IMR-90 (cell line): ENCODE measurements around the gene KCNJ13. TPM values are rescaled to one million over a fixed set of nuclear protein-coding genes. Genes with fewer than 3 reads are reported as not detected.

ENCODE experiments used
- ATAC-seq: fragments of 200-7000 bp; cut with Tn5 transposase; 2 replicates; pipeline ENCODE4 v1.9.1; 2020; ENCODE audit warnings: low read depth, mild to moderate bottlenecking, moderate library complexity
- BruUV-seq: library from RNA; stranded (reverse); fragments of 400-500 nt; replicated peaks from 2 replicates; lab custom pipeline; 2021; lab: Mats Ljungman, UMichigan
- CTCF ChIA-PET: fragments of 300-600 bp; formaldehyde crosslinking; extraction: SDS; loops from one replicate; lab custom pipeline; 2021; ENCODE audit warnings: antibody characterized with exemption; lab: Yijun Ruan, JAX
- POLR2A ChIA-PET: fragments of 300-600 bp; sonication (Branson Sonifier 250); formaldehyde crosslinking; loops from one replicate; lab custom pipeline; 2022; ENCODE audit warnings: antibody characterized with exemption; ENCODE audit not compliant: unreplicated experiment; lab: Charles Lee
- DNase-seq: peaks from one replicate; pipeline ENCODE4 v3.0.0; 2013
- H2AFZ ChIP-seq: replicated peaks from 2 replicates; pipeline ENCODE3; 2013; ENCODE audit warnings: low read length, mild to moderate bottlenecking; ENCODE audit not compliant: poor library complexity
- H2AK5ac ChIP-seq: 2 replicates; pipeline ENCODE4 v1.6.1; 2013; ENCODE audit warnings: low read depth, low read length, inconsistent platforms
- H2AK9ac ChIP-seq: replicated peaks from 2 replicates; pipeline ENCODE3; 2013; ENCODE audit warnings: mild to moderate bottlenecking, low read depth, low read length, moderate library complexity; ENCODE audit not compliant: poor library complexity
- H2BK120ac ChIP-seq: 2 replicates; pipeline ENCODE4 v1.6.1; 2013; ENCODE audit warnings: low read depth, low read length, inconsistent platforms
- H2BK15ac ChIP-seq: 3 replicates; pipeline ENCODE4 v1.6.1; 2013; ENCODE audit warnings: low read depth, low read length, inconsistent platforms
- H2BK20ac ChIP-seq: 2 replicates; pipeline ENCODE4 v1.6.1; 2013; ENCODE audit warnings: low read depth, mild to moderate bottlenecking, inconsistent platforms, low read length, moderate library complexity
- H2BK5ac ChIP-seq: 2 replicates; pipeline ENCODE4 v1.6.1; 2013; ENCODE audit warnings: mild to moderate bottlenecking, low read depth, low read length, inconsistent platforms; ENCODE audit not compliant: poor library complexity, severe bottlenecking
- H3K14ac ChIP-seq: replicated peaks from 2 replicates; pipeline ENCODE4 v1.6.1; 2013; ENCODE audit warnings: low read depth, low read length, inconsistent platforms
- H3K18ac ChIP-seq: 2 replicates; pipeline ENCODE4 v1.6.1; 2013; ENCODE audit warnings: low read depth, low read length, control low read depth
- H3K23ac ChIP-seq: 2 replicates; pipeline ENCODE4 v1.6.1; 2013; ENCODE audit warnings: low read depth, low read length, inconsistent platforms
- H3K27ac ChIP-seq: 2 replicates; pipeline ENCODE4 v1.5.1; 2013; ENCODE audit warnings: mild to moderate bottlenecking, control low read depth, low read length; ENCODE audit not compliant: insufficient read depth
- H3K27me3 ChIP-seq: 2 replicates; pipeline ENCODE4 v1.6.1; 2013; ENCODE audit warnings: low read length; ENCODE audit not compliant: control insufficient read depth, insufficient read depth
- H3K36me3 ChIP-seq: 2 replicates; pipeline ENCODE4 v1.6.1; 2013; ENCODE audit warnings: low read length, mixed read lengths; ENCODE audit not compliant: control insufficient read depth, insufficient read depth
- H3K4ac ChIP-seq: 2 replicates; pipeline ENCODE4 v1.6.1; 2013; ENCODE audit warnings: low read depth, low read length, inconsistent platforms
- H3K4me1 ChIP-seq: 2 replicates; pipeline ENCODE4 v1.6.1; 2013; ENCODE audit warnings: low read length, mixed read lengths; ENCODE audit not compliant: control insufficient read depth, insufficient read depth
- H3K4me2 ChIP-seq: 2 replicates; pipeline ENCODE4 v1.6.1; 2013; ENCODE audit warnings: low read depth, mild to moderate bottlenecking, control low read depth, low read length, moderate library complexity
- H3K4me3 ChIP-seq: 2 replicates; pipeline ENCODE4 v1.5.1; 2013; ENCODE audit warnings: low read depth, mild to moderate bottlenecking, control low read depth, low read length, moderate library complexity; ENCODE audit not compliant: insufficient read depth
- H3K56ac ChIP-seq: 2 replicates; pipeline ENCODE4 v1.6.1; 2013; ENCODE audit warnings: low read length, inconsistent platforms; ENCODE audit not compliant: insufficient read depth; ENCODE audit errors: extremely low read depth
- H3K79me1 ChIP-seq, 2 experiments: 2 replicates each; pipeline ENCODE4 v1.6.1; 2013; ENCODE audit warnings: low read length in 2 of 2, inconsistent platforms in 1 of 2, low read depth in 1 of 2
- H3K9ac ChIP-seq: 2 replicates; pipeline ENCODE4 v1.6.1; 2013; ENCODE audit warnings: low read depth, low read length, control low read depth
- H3K9me1 ChIP-seq: 2 replicates; pipeline ENCODE4 v1.6.1; 2013; ENCODE audit warnings: low read length, inconsistent platforms; ENCODE audit not compliant: insufficient read depth
- H3K9me3 ChIP-seq: 2 replicates; pipeline ENCODE4 v1.6.1; 2013; ENCODE audit warnings: low read length; ENCODE audit not compliant: control insufficient read depth, insufficient read depth
- H4K20me1 ChIP-seq: 2 replicates; pipeline ENCODE4 v1.6.1; 2013; ENCODE audit warnings: low read length, inconsistent platforms; ENCODE audit not compliant: insufficient read depth
- H4K5ac ChIP-seq: 2 replicates; pipeline ENCODE4 v1.6.1; 2013; ENCODE audit warnings: mild to moderate bottlenecking, low read depth, low read length, control low read depth
- H4K8ac ChIP-seq, 2 experiments: 2 replicates each; pipeline ENCODE4 v1.6.1; 2013; ENCODE audit warnings: low read depth in 2 of 2, low read length in 2 of 2, control low read depth in 1 of 2, inconsistent platforms in 1 of 2
- H4K91ac ChIP-seq: 2 replicates; pipeline ENCODE4 v1.6.1; 2013; ENCODE audit warnings: low read depth, low read length, inconsistent platforms; ENCODE audit not compliant: insufficient read depth
- BHLHE40 ChIP-seq: fragments of 150-350 bp; IDR thresholded peaks from 2 replicates; pipeline ENCODE4 v1.6.1; 2016; ENCODE audit warnings: mild to moderate bottlenecking, low read depth, low read length
- CEBPB ChIP-seq: IDR thresholded peaks from 2 replicates; pipeline ENCODE4 v1.6.1; 2012; ENCODE audit warnings: low read depth, low read length, improper control_type of control experiment
- CHD1 ChIP-seq: IDR thresholded peaks from 2 replicates; pipeline ENCODE4 v1.6.1; 2012; ENCODE audit warnings: low read depth, low read length, improper control_type of control experiment
- MAFK ChIP-seq: IDR thresholded peaks from 2 replicates; pipeline ENCODE4 v1.6.1; 2012; ENCODE audit warnings: low read depth, low read length, improper control_type of control experiment
- MAZ ChIP-seq: IDR thresholded peaks from 2 replicates; pipeline ENCODE4 v1.6.1; 2012; ENCODE audit warnings: low read depth, mild to moderate bottlenecking, low read length, improper control_type of control experiment, moderate library complexity, borderline replicate concordance
- MXI1 ChIP-seq: IDR thresholded peaks from 2 replicates; pipeline ENCODE4 v1.6.1; 2012; ENCODE audit warnings: low read depth, mild to moderate bottlenecking, low read length, moderate library complexity, borderline replicate concordance
- NFE2L2 ChIP-seq: fragments of 150-350 bp; IDR thresholded peaks from 2 replicates; pipeline ENCODE4 v1.6.1; 2016; ENCODE audit warnings: low read depth, mild to moderate bottlenecking, low read length
- POLR2A ChIP-seq: IDR thresholded peaks from 2 replicates; pipeline ENCODE4 v1.6.1; 2012; ENCODE audit warnings: mild to moderate bottlenecking, low read depth, low read length
- RAD21 ChIP-seq: IDR thresholded peaks from 2 replicates; pipeline ENCODE4 v1.6.1; 2012; ENCODE audit warnings: low read length, improper control_type of control experiment
- RCOR1 ChIP-seq: IDR thresholded peaks from 2 replicates; pipeline ENCODE4 v1.6.1; 2012; ENCODE audit warnings: mild to moderate bottlenecking, low read length, improper control_type of control experiment; ENCODE audit not compliant: insufficient replicate concordance
- SMC3 ChIP-seq: fragments of 150-350 bp; IDR thresholded peaks from 2 replicates; pipeline ENCODE4 v1.6.1; 2016; ENCODE audit warnings: low read depth, mild to moderate bottlenecking, antibody characterized with exemption, low read length, moderate library complexity
- WGBS, 2 experiments: methylation state at CpG; one replicate each; pipeline versions ENCODE4 v1.1.5 to v1.1.7; 2013; ENCODE audit warnings: missing lambda C conversion rate in 2 of 2; ENCODE audit not compliant: insufficient read length in 1 of 2; ENCODE audit errors: extremely low coverage in 2 of 2; 5-methylcytosine and 5-hydroxymethylcytosine counted together
- dilution Hi-C: fragments of 300-500 bp; cut with HindIII; formaldehyde crosslinking; loops from one replicate; pipeline ENCODE4 v1.14.3; 2018; ENCODE audit warnings: low sequenced_read_pairs; ENCODE audit not compliant: unreplicated experiment
- in situ Hi-C: fragments of 300-500 bp; cut with MboI; formaldehyde crosslinking; loops from 3 replicates; pipeline ENCODE4 v1.14.3; 2019; ENCODE audit warnings: low sequenced_read_pairs, inconsistent platforms, mixed read lengths
- intact Hi-C: fragments of 100-400 bp; cut with micrococcal nuclease; formaldehyde crosslinking; loops from 2 replicates; pipeline ENCODE4 v1.10.0; 2022
- polyA plus RNA-seq, 3 experiments: library from polyadenylated mRNA; depleted of rRNA; stranded (reverse); fragments of >200 nt; gene quantifications; 2 replicates each; pipeline ENCODE4 v1.2.3, GENCODE V29; 2012; ENCODE audit warnings: low replicate concordance in 1 of 3
- total RNA-seq: library from RNA; depleted of rRNA; stranded (reverse); fragments of >200 nt; gene quantifications from 2 replicates; pipeline ENCODE4 v1.2.3, GENCODE V29; 2012
- TF ChIP-seq, protein P1 (sequence below): conservative IDR thresholded peaks from 2 replicates; pipeline ENCODE4 v1.5.1; 2012; ENCODE audit warnings: mild to moderate bottlenecking, low read depth, low read length, improper control_type of control experiment
- TF ChIP-seq, protein P2 (sequence below): fragments of 150-350 bp; IDR thresholded peaks from 2 replicates; pipeline ENCODE4 v1.6.1; 2016; ENCODE audit warnings: low read depth, mild to moderate bottlenecking, low read length, moderate library complexity, borderline replicate concordance

The KCNJ13 gene
- total and polyA plus RNA-seq, 2 of the 4 experiments (the other 2 are of a cell fraction): not detected

DNA sequence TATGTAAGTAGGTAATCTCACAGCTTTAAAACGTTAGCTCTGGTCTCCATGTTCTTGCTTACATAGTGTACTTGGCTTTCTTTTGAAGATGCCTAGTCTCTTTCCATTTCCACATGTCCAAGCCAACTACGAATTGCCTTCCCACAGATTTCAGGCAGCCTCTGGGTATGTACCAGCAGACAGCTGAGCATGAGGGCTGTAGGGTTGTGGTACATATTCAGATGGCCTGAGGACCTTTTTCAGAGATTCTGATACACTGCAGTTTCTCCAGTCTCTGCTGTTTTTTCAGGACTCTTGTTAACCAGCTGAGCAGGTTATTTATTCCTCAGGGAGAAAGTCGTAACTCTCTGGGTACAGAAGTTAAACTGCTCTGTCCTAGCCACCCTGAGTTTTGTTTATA lies 3.1 kb upstream of the KCNJ13 start:
- WGBS, 2 experiments: no CpG with 5 or more reads among the region's 3 CpGs
- H3K4me3 ChIP-seq: no peak overlapping the region
- CTCF ChIA-PET: no interaction called here

More for the DNA sequence above, 3.1 kb upstream of the KCNJ13 start:
- ATAC-seq (no peak), DNase-seq (no peak)
- no peak overlapping the region for H3K56ac ChIP-seq
- no peak overlapping the region for H4K5ac ChIP-seq
- no peak overlapping the region for H2AK9ac ChIP-seq
- peaks cover 3% of the 10 kb centered on the region; the same call in 1 of the 2 replicates for H3K36me3 ChIP-seq
- no peaks in the 10 kb centered on the region for H3K9me1 ChIP-seq
- H2BK5ac ChIP-seq: no peak overlapping the region
- H2AK5ac ChIP-seq: no peak overlapping the region
- no peak overlapping the region for H2AFZ ChIP-seq
- no peaks in the 10 kb centered on the region for H4K20me1 ChIP-seq
- H4K91ac ChIP-seq: no peak overlapping the region
- dilution Hi-C loops (no loop called here), intact Hi-C loops (loop anchor here (10.0 kb wide), 1 partner anchor 175 kb away; no protein-coding TSS in a partner anchor), in situ Hi-C loops (no loop called here)
- H2BK120ac ChIP-seq: no peak overlapping the region
- no peak overlapping the region for H3K27ac ChIP-seq
- BruUV-seq: no TSS peak
- POLR2A ChIA-PET: no interaction called here
- H4K8ac ChIP-seq: no peak overlapping the region
- H2BK20ac ChIP-seq: no peak overlapping the region
- no peak overlapping the region for H3K9ac ChIP-seq
- H3K4me2 ChIP-seq: no peak overlapping the region
- H3K9me3 ChIP-seq: no peaks in the 10 kb centered on the region
- H3K4me1 ChIP-seq: no peaks in the 10 kb centered on the region; the same call in 1 of the 2 replicates
- TF ChIP-seq RAD21: no peak
- TF ChIP-seq, protein P1, sequence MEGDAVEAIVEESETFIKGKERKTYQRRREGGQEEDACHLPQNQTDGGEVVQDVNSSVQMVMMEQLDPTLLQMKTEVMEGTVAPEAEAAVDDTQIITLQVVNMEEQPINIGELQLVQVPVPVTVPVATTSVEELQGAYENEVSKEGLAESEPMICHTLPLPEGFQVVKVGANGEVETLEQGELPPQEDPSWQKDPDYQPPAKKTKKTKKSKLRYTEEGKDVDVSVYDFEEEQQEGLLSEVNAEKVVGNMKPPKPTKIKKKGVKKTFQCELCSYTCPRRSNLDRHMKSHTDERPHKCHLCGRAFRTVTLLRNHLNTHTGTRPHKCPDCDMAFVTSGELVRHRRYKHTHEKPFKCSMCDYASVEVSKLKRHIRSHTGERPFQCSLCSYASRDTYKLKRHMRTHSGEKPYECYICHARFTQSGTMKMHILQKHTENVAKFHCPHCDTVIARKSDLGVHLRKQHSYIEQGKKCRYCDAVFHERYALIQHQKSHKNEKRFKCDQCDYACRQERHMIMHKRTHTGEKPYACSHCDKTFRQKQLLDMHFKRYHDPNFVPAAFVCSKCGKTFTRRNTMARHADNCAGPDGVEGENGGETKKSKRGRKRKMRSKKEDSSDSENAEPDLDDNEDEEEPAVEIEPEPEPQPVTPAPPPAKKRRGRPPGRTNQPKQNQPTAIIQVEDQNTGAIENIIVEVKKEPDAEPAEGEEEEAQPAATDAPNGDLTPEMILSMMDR: no peak
- no peak for TF ChIP-seq RCOR1
- TF ChIP-seq CHD1: no peak
- TF ChIP-seq, protein P2, sequence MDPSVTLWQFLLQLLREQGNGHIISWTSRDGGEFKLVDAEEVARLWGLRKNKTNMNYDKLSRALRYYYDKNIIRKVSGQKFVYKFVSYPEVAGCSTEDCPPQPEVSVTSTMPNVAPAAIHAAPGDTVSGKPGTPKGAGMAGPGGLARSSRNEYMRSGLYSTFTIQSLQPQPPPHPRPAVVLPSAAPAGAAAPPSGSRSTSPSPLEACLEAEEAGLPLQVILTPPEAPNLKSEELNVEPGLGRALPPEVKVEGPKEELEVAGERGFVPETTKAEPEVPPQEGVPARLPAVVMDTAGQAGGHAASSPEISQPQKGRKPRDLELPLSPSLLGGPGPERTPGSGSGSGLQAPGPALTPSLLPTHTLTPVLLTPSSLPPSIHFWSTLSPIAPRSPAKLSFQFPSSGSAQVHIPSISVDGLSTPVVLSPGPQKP: no peak
- no peak for TF ChIP-seq MAFK
- TF ChIP-seq CEBPB: no peak
- TF ChIP-seq NFE2L2: no peak
- no peak for TF ChIP-seq MAZ
- no peak for TF ChIP-seq SMC3
- TF ChIP-seq BHLHE40: no peak
- no peak for TF ChIP-seq POLR2A
- no peak for TF ChIP-seq MXI1
- no peaks in the 10 kb centered on the region for H3K27me3 ChIP-seq
- H3K4ac ChIP-seq: no peak overlapping the region
- H3K23ac ChIP-seq: no peak overlapping the region
- peaks cover 3 to 8% of the 10 kb centered on the region in 2 experiments; a peak in 2 of 4 replicates for H3K79me1 ChIP-seq
- H2BK15ac ChIP-seq: no peak overlapping the region
- no peak overlapping the region for H3K18ac ChIP-seq
- no peak overlapping the region for H3K14ac ChIP-seq
